Glutamatergic neuron (in vitro differentiated cells): Measurements from ENCODE around the gene COX7A2L. TPM values are rescaled to one million over a fixed set of nuclear protein-coding genes. Genes with fewer than 3 reads are reported as not detected.

Experiments
- DNase-seq: peaks from one replicate; pipeline ENCODE4 v3.0.0; 2022
- H3K27ac Mint-ChIP-seq: one replicate; pipeline ENCODE4 v1.8.0; 2020; ENCODE audit warnings: mild to moderate bottlenecking, mixed read lengths, inconsistent platforms; ENCODE audit not compliant: unreplicated experiment
- H3K27me3 Mint-ChIP-seq: one replicate; pipeline ENCODE4 v1.8.0; 2020; ENCODE audit warnings: mild to moderate bottlenecking, moderate library complexity, mixed read lengths, inconsistent platforms; ENCODE audit not compliant: unreplicated experiment
- H3K36me3 Mint-ChIP-seq: one replicate; pipeline ENCODE4 v1.8.0; 2020; ENCODE audit warnings: mild to moderate bottlenecking, mixed read lengths, inconsistent platforms; ENCODE audit not compliant: unreplicated experiment
- H3K4me1 Mint-ChIP-seq: one replicate; pipeline ENCODE4 v1.8.0; 2020; ENCODE audit warnings: mild to moderate bottlenecking, low read depth, mixed read lengths, inconsistent platforms; ENCODE audit not compliant: unreplicated experiment
- H3K4me3 Mint-ChIP-seq: one replicate; pipeline ENCODE4 v1.8.0; 2020; ENCODE audit warnings: mild to moderate bottlenecking, mixed read lengths, inconsistent platforms; ENCODE audit not compliant: unreplicated experiment
- H3K9me3 Mint-ChIP-seq: one replicate; pipeline ENCODE4 v1.8.0; 2020; ENCODE audit warnings: mild to moderate bottlenecking, moderate library complexity, mixed read lengths, inconsistent platforms; ENCODE audit not compliant: unreplicated experiment
- CTCF ChIP-seq: fragments of 200-600 bp; sonication (generic); IDR thresholded peaks from one replicate; pipeline ENCODE4 v1.5.0; 2021; ENCODE audit not compliant: partially characterized antibody, unreplicated experiment
- total RNA-seq: library from RNA; stranded (reverse); fragmentation: NEBNext Ultra II Directional; extraction: Animal tissue kit (Norgen Biotek cat#: 25700); gene quantifications from one replicate; pipeline ENCODE4 v1.2.1, GENCODE V29; 2021; ENCODE audit not compliant: unreplicated experiment

The COX7A2L gene
- total RNA-seq, 1 donor from 2014 or later = 98.8 TPM

- H3K27me3 Mint-ChIP-seq = no peaks in the 10 kb centered on the region
- no peaks in the 10 kb centered on the region for H3K4me1 Mint-ChIP-seq
- H3K36me3 Mint-ChIP-seq = no peaks in the 10 kb centered on the region
- no peak for DNase-seq
- peaks cover 1% of the 10 kb centered on the region for H3K9me3 Mint-ChIP-seq
- H3K27ac Mint-ChIP-seq = no peak overlapping the region
- H3K4me3 Mint-ChIP-seq = no peak overlapping the region
- no peak for TF ChIP-seq CTCF
Measured at GRCh38 chr2:42307180-42307579, 53.8 kb downstream of the COX7A2L start.

- no peak for DNase-seq
- Mint-ChIP-seq H3K4me3 (no peak overlapping the region), H3K27me3 (no peaks in the 10 kb centered on the region), H3K36me3 (no peaks in the 10 kb centered on the region), H3K9me3 (peaks cover 1% of the 10 kb centered on the region), H3K4me1 (no peaks in the 10 kb centered on the region), H3K27ac (no peak overlapping the region)
- no peak for TF ChIP-seq CTCF
Measured at GRCh38 chr2:42304059-42304713, 56.8 kb downstream of the COX7A2L start.

GRCh38 chr2:42303252-42303651 lies 57.8 kb downstream of the COX7A2L start:
- no peak overlapping the region for H3K27ac Mint-ChIP-seq
- TF ChIP-seq CTCF = no peak
- H3K36me3 Mint-ChIP-seq = no peaks in the 10 kb centered on the region
- peaks cover 1% of the 10 kb centered on the region for H3K9me3 Mint-ChIP-seq
- no peaks in the 10 kb centered on the region for H3K4me1 Mint-ChIP-seq
- H3K4me3 Mint-ChIP-seq = no peak overlapping the region
- no peak for DNase-seq
- no peaks in the 10 kb centered on the region for H3K27me3 Mint-ChIP-seq

- DNase-seq = no peak
- TF ChIP-seq CTCF = no peak
- H3K9me3 Mint-ChIP-seq = peaks cover 1% of the 10 kb centered on the region
- H3K27me3 Mint-ChIP-seq = no peaks in the 10 kb centered on the region
- no peaks in the 10 kb centered on the region for H3K36me3 Mint-ChIP-seq
- no peak overlapping the region for H3K27ac Mint-ChIP-seq
- H3K4me1 Mint-ChIP-seq = no peaks in the 10 kb centered on the region
- H3K4me3 Mint-ChIP-seq = no peak overlapping the region
Measured at GRCh38 chr2:42300527-42300926, 60.5 kb downstream of the COX7A2L start.

Other genes starting within 250 kb of the COX7A2L start
- gene EML4, start 191.9 kb downstream of the COX7A2L start, total RNA-seq = 50.8 TPM
- 0.49 TPM for gene KCNG3, start 132.8 kb upstream of the COX7A2L start, total RNA-seq
- 64.1 TPM for gene MTA3, start 207.4 kb upstream of the COX7A2L start, total RNA-seq